ENCODE data around the gene RAB3A. TPM values are rescaled to one million over a fixed set of nuclear protein-coding genes. Genes with fewer than 3 reads are reported as not detected.

The RAB3A gene
- total RNA-seq, 2 donors from 2014 or later: 3.5 to 4.2 TPM

GRCh38 chr19:18150776-18151624 is 52.8 kb downstream of the RAB3A start:
- no peak for DNase-seq
- no peak for TF ChIP-seq CTCF (IDR thresholded peaks at IDR 0.05)
- Histone ChIP-seq H3K36me3 (no peaks in the 10 kb centered on the region), H3K9ac (ENCODE audit: low read depth in 2 of 2, low read length in 2 of 2) (peak overlapping the region in 1 of 2 donors; percentile 91), H3K27me3 (no peaks in the 10 kb centered on the region), H3K9me3 (no peaks in the 10 kb centered on the region), H3K4me1 (peaks cover 24% of the 10 kb centered on the region), H3K4me3 (no peak overlapping the region), H3K27ac (no peak overlapping the region)
- intact Hi-C loops (cut with DNase I): no loop called here

GRCh38 chr19:18149596-18149975 is 54.3 kb downstream of the RAB3A start:
- Histone ChIP-seq H3K9me3 (no peaks in the 10 kb centered on the region), H3K4me1 (peaks cover 15% of the 10 kb centered on the region), H3K4me3 (no peak overlapping the region), H3K36me3 (no peaks in the 10 kb centered on the region), H3K9ac (ENCODE audit: low read depth in 2 of 2, low read length in 2 of 2) (no peak overlapping the region), H3K27ac (no peak overlapping the region), H3K27me3 (no peaks in the 10 kb centered on the region)
- DNase-seq: no peak
- no peak for TF ChIP-seq CTCF (IDR thresholded peaks at IDR 0.05)
- intact Hi-C loops (cut with DNase I): no loop called here

GRCh38 chr19:18147396-18147795 is 56.4 kb downstream of the RAB3A start:
- intact Hi-C loops (cut with DNase I): no loop called here
- H3K27me3 ChIP-seq: no peaks in the 10 kb centered on the region
- H3K4me1 ChIP-seq: peaks cover 5% of the 10 kb centered on the region
- no peak overlapping the region for H3K4me3 ChIP-seq
- H3K9ac ChIP-seq (ENCODE audit: low read depth in 2 of 2, low read length in 2 of 2): no peak overlapping the region
- no peaks in the 10 kb centered on the region for H3K9me3 ChIP-seq
- no peak for DNase-seq
- H3K36me3 ChIP-seq: peaks cover 7% of the 10 kb centered on the region
- no peak overlapping the region for H3K27ac ChIP-seq
- no peak for TF ChIP-seq CTCF (IDR thresholded peaks at IDR 0.05)

Other genes with a start within 250 kb of the RAB3A start
- gene KCNN1, start 236.9 kb downstream of the RAB3A start, total RNA-seq: not detected
- gene ARRDC2, start 195.9 kb downstream of the RAB3A start, total RNA-seq: 10 to 100 TPM; 15.8 to 16.4 TPM
- 1 to 10 TPM in 1 of 2 donors, under 1 TPM in 1; 0.53 to 1.1 TPM for gene IL12RB1, start 117.1 kb downstream of the RAB3A start, total RNA-seq
- gene MAST3, start 106.3 kb downstream of the RAB3A start, total RNA-seq: 10 to 100 TPM; 24.3 to 30.9 TPM
- 10 to 100 TPM; 42.9 to 48.2 TPM for gene PIK3R2, start 50.9 kb downstream of the RAB3A start, total RNA-seq
- gene IFI30, start 30.2 kb downstream of the RAB3A start, total RNA-seq: 10 to 100 TPM; 47.1 to 95.2 TPM
- gene MPV17L2, start 10.8 kb downstream of the RAB3A start, total RNA-seq: 10 to 100 TPM in 1 of 2 donors, 1 to 10 TPM in 1; 8.9 to 21.7 TPM
- gene PDE4C, start 22.4 kb upstream of the RAB3A start, total RNA-seq: 1 to 10 TPM; 2.1 TPM
- gene IQCN, start 70.4 kb upstream of the RAB3A start, total RNA-seq: 1 to 10 TPM; 1.7 to 3.0 TPM
- 100 to 1,000 TPM; 177 to 418 TPM for gene JUND, start 77.6 kb upstream of the RAB3A start, total RNA-seq
- gene LSM4, start 119.0 kb upstream of the RAB3A start, total RNA-seq: 100 to 1,000 TPM; 128 to 308 TPM
- gene PGPEP1, start 136.6 kb upstream of the RAB3A start, total RNA-seq: 10 to 100 TPM; 62.6 to 99.0 TPM
- 100 to 1,000 TPM; 120 to 159 TPM for gene GDF15, start 182.1 kb upstream of the RAB3A start, total RNA-seq
- 1 to 10 TPM; 1.4 to 3.9 TPM for gene LRRC25, start 193.6 kb upstream of the RAB3A start, total RNA-seq
- gene SSBP4, start 215.4 kb upstream of the RAB3A start, total RNA-seq: 10 to 100 TPM; 40.1 to 77.3 TPM
- gene ISYNA1, start 234.1 kb upstream of the RAB3A start, total RNA-seq: 10 to 100 TPM; 17.7 to 25.7 TPM